Measurements from ENCODE around the gene TMEM132C.

GRCh38 chr12:128339126-128339520, 72.2 kb downstream of the TMEM132C start:
- TF ChIP-seq CTCF (IDR thresholded peaks at IDR 0.05), result no peak
- no peak for TF ChIP-seq POLR2A (IDR thresholded peaks at IDR 0.05)

All from lower leg skin (tissue), 3 donors.